B cell (primary cell): ENCODE results near the gene EED. TPM values are rescaled to one million over a fixed set of nuclear protein-coding genes. Genes with fewer than 3 reads are reported as not detected.

ENCODE experiments used
- ATAC-seq: fragments of 200-7000 bp; cut with Tn5 transposase; one replicate; pipeline ENCODE4 v1.10.0; 2021; ENCODE audit warnings: low read depth, mild to moderate bottlenecking, moderate number of reproducible peaks, moderate library complexity
- CTCF ChIA-PET: fragments of 350-600 bp; sonication (Branson Sonifier 250); formaldehyde crosslinking; loops from one replicate; lab custom pipeline; 2021; ENCODE audit warnings: antibody characterized with exemption, inconsistent platforms; lab: Charles Lee
- POLR2A ChIA-PET: fragments of 350-600 bp; sonication (Branson Sonifier 250); formaldehyde crosslinking; loops from one replicate; lab custom pipeline; 2021; ENCODE audit warnings: antibody characterized with exemption; lab: Charles Lee
- DNase-seq: peaks from one replicate; pipeline ENCODE4 v3.0.0; 2013
- H2AFZ ChIP-seq: 2 replicates; pipeline ENCODE4 v1.6.1; 2012; ENCODE audit warnings: mild to moderate bottlenecking, low read depth, low read length; ENCODE audit not compliant: insufficient read depth, poor library complexity, severe bottlenecking
- H3K27ac ChIP-seq, 2 donors: 1 replicate in 1 of 2; 2 replicates in 1 of 2; pipeline ENCODE4 v1.5.1; 2012 to 2013; ENCODE audit warnings: low read length in 2 of 2, mild to moderate bottlenecking in 2 of 2, moderate library complexity in 1 of 2
- H3K27me3 ChIP-seq, 4 experiments: fragments of 200-600 bp in 1 of 4; sonication (generic) in 1 of 4; replicated peaks in 1 of 4; 1 replicate in 2 of 4; 2 replicates in 2 of 4; pipeline versions ENCODE4 v1.6.1 to v1.7.0; 2013 to 2016; ENCODE audit warnings: low read length in 3 of 4, mild to moderate bottlenecking in 2 of 4, mixed read lengths in 1 of 4, moderate library complexity in 1 of 4; ENCODE audit not compliant: insufficient read depth in 4 of 4, control insufficient read depth in 3 of 4; ENCODE audit errors: control extremely low read depth in 1 of 4
- H3K36me3 ChIP-seq, 2 experiments: replicated peaks in 1 of 2; 1 replicate in 1 of 2; 2 replicates in 1 of 2; pipeline versions ENCODE4 v1.6.1 to v1.7.1; 2013; ENCODE audit warnings: low read length in 1 of 2; ENCODE audit not compliant: insufficient read depth in 2 of 2, control insufficient read depth in 1 of 2; ENCODE audit errors: control extremely low read depth in 1 of 2, extremely low read depth in 1 of 2
- H3K4me1 ChIP-seq, 2 donors: fragments of 200-600 bp in 1 of 2; sonication (generic) in 1 of 2; 1 replicate in 1 of 2; 2 replicates in 1 of 2; pipeline versions ENCODE4 v1.5.1 to v1.6.1; 2013 to 2017; ENCODE audit warnings: low read length in 2 of 2; ENCODE audit not compliant: control insufficient read depth in 2 of 2, insufficient read depth in 2 of 2
- H3K4me2 ChIP-seq: replicated peaks from 2 replicates; pipeline ENCODE3; 2012; ENCODE audit warnings: mild to moderate bottlenecking, low read depth, low read length; ENCODE audit not compliant: poor library complexity, severe bottlenecking
- H3K4me3 ChIP-seq, 5 experiments: fragments of 200-600 bp in 1 of 5; sonication (generic) in 1 of 5; 1 replicate in 3 of 5; 2 replicates in 2 of 5; pipeline versions ENCODE4 v1.5.1 to v1.7.0; 2011 to 2016; ENCODE audit warnings: low read length in 4 of 5, mild to moderate bottlenecking in 4 of 5, low read depth in 2 of 5, control low read depth in 1 of 5, moderate library complexity in 1 of 5; ENCODE audit not compliant: insufficient read depth in 1 of 5; ENCODE audit errors: control extremely low read depth in 1 of 5, extremely low read depth in 1 of 5
- H3K79me2 ChIP-seq: fragments of 200-600 bp; sonication (generic); one replicate; pipeline ENCODE4 v1.6.0; 2016; ENCODE audit warnings: low read length; ENCODE audit not compliant: control insufficient read depth, insufficient read depth
- H3K9ac ChIP-seq: fragments of 200-600 bp; sonication (generic); 2 replicates; pipeline ENCODE4 v1.6.1; 2017; ENCODE audit warnings: mild to moderate bottlenecking, low read length, moderate library complexity
- H3K9me3 ChIP-seq, 3 donors: one replicate each; pipeline versions ENCODE4 v1.6.1 to v1.7.1; 2013; ENCODE audit warnings: low read length in 2 of 3; ENCODE audit not compliant: control insufficient read depth in 2 of 3, insufficient read depth in 1 of 3; ENCODE audit errors: control extremely low read depth in 1 of 3
- H4K20me1 ChIP-seq: 2 replicates; pipeline ENCODE4 v1.6.0; 2012; ENCODE audit warnings: mild to moderate bottlenecking, low read length; ENCODE audit not compliant: insufficient read depth, control insufficient read depth, poor library complexity, severe bottlenecking
- H3K27ac Mint-ChIP-seq: one replicate; pipeline ENCODE4 v1.8.0; 2021; ENCODE audit warnings: mixed read lengths
- H3K27me3 Mint-ChIP-seq: one replicate; pipeline ENCODE4 v1.8.0; 2021; ENCODE audit warnings: mixed read lengths
- H3K4me1 Mint-ChIP-seq: one replicate; pipeline ENCODE4 v1.8.0; 2021; ENCODE audit warnings: mixed read lengths
- H3K4me3 Mint-ChIP-seq: one replicate; pipeline ENCODE4 v1.8.0; 2021; ENCODE audit warnings: mixed read lengths
- H3K9me3 Mint-ChIP-seq: one replicate; pipeline ENCODE4 v1.8.0; 2022; ENCODE audit warnings: mixed read lengths; ENCODE audit not compliant: insufficient read depth
- EZH2 ChIP-seq: IDR thresholded peaks from 2 replicates; pipeline ENCODE4 v1.6.1; 2012; ENCODE audit warnings: borderline replicate concordance, low read depth, mild to moderate bottlenecking, moderate library complexity, low read length; ENCODE audit not compliant: insufficient read depth, poor library complexity, severe bottlenecking
- WGBS: methylation state at CpG from one replicate; pipeline ENCODE4 v1.1.5; 2013; ENCODE audit warnings: missing lambda C conversion rate; ENCODE audit not compliant: insufficient coverage; 5-methylcytosine and 5-hydroxymethylcytosine counted together
- intact Hi-C: fragments of 100-400 bp; cut with micrococcal nuclease; formaldehyde crosslinking; loops from one replicate; pipeline ENCODE4 v1.10.0; 2022
- polyA plus RNA-seq: library from polyadenylated mRNA; depleted of rRNA; stranded (reverse); fragments of >200 nt; gene quantifications from 2 replicates; pipeline ENCODE4 v1.2.3, GENCODE V29; 2012
- total RNA-seq, 2 donors: library from RNA; stranded (reverse); fragments of 120-200 nt in 1 of 2; gene quantifications; 1 replicate in 1 of 2; 2 replicates in 1 of 2; pipeline versions ENCODE4 v1.2.3 to v1.2.4, GENCODE V29; 2013 to 2022
- TF ChIP-seq, protein P1 (sequence below): fragments of 200-600 bp; IDR thresholded peaks from one replicate; pipeline ENCODE4 v1.8.0; 2022; ENCODE audit warnings: antibody characterized with exemption, mild to moderate bottlenecking

The EED gene
- total and polyA plus RNA-seq, 2 donors (not counting 1 experiment from before 2014, with no cell fraction given), result 21.8 to 49.5 TPM

- no peak for ATAC-seq
These were observed 17.8 kb downstream of the EED start for GRCh38 chr11:86262387-86262786.

GRCh38 chr11:86264649-86265048 is 20.1 kb downstream of the EED start:
- H3K27me3 ChIP-seq, result no peaks in the 10 kb centered on the region
- H3K4me1 Mint-ChIP-seq, result no peaks in the 10 kb centered on the region
- peaks cover 0 to 1% (median 0%) of the 10 kb centered on the region in 3 donors for H3K9me3 ChIP-seq
- no peak overlapping the region for H3K4me3 Mint-ChIP-seq
- no peak overlapping the region for H3K27ac Mint-ChIP-seq
- DNase-seq (no peak), ATAC-seq (no peak)
- no peak overlapping the region for H3K4me3 ChIP-seq
- ChIA-PET POLR2A (no interaction called here), CTCF (interaction anchor here (1.9 kb wide), 1 partner anchor 9 kb away, joined by 5 read pairs; no protein-coding TSS in a partner anchor)
- peaks cover 9% of the 10 kb centered on the region for H3K79me2 ChIP-seq
- no peak overlapping the region for H3K9ac ChIP-seq
- H3K27ac ChIP-seq, result no peak overlapping the region
- H2AFZ ChIP-seq, result no peak overlapping the region
- no peak overlapping the region for H3K4me2 ChIP-seq
- no CpG with 5 or more reads among the region's 2 CpGs for WGBS
- no peaks in the 10 kb centered on the region for H3K9me3 Mint-ChIP-seq
- TF ChIP-seq, protein P1, sequence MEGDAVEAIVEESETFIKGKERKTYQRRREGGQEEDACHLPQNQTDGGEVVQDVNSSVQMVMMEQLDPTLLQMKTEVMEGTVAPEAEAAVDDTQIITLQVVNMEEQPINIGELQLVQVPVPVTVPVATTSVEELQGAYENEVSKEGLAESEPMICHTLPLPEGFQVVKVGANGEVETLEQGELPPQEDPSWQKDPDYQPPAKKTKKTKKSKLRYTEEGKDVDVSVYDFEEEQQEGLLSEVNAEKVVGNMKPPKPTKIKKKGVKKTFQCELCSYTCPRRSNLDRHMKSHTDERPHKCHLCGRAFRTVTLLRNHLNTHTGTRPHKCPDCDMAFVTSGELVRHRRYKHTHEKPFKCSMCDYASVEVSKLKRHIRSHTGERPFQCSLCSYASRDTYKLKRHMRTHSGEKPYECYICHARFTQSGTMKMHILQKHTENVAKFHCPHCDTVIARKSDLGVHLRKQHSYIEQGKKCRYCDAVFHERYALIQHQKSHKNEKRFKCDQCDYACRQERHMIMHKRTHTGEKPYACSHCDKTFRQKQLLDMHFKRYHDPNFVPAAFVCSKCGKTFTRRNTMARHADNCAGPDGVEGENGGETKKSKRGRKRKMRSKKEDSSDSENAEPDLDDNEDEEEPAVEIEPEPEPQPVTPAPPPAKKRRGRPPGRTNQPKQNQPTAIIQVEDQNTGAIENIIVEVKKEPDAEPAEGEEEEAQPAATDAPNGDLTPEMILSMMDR, result no peak
- TF ChIP-seq EZH2, result no peak
- H3K4me1 ChIP-seq, result no peaks in the 10 kb centered on the region
- peaks cover 9 to 50% of the 10 kb centered on the region in 2 experiments for H3K36me3 ChIP-seq
- no peaks in the 10 kb centered on the region for H4K20me1 ChIP-seq
- intact Hi-C loops, result no loop called here
- H3K27me3 Mint-ChIP-seq, result no peaks in the 10 kb centered on the region

More at GRCh38 chr11:86262387-86262786, 17.8 kb downstream of the EED start:
- Histone ChIP-seq H3K27ac (no peak overlapping the region), H2AFZ (no peak overlapping the region), H3K27me3 (no peaks in the 10 kb centered on the region), H3K9me3 (no peaks in the 10 kb centered on the region), H3K4me3 (no peak overlapping the region), H3K9ac (no peak overlapping the region), H3K4me2 (no peak overlapping the region), H3K79me2 (peaks cover 9% of the 10 kb centered on the region), H4K20me1 (no peaks in the 10 kb centered on the region), H3K4me1 (no peaks in the 10 kb centered on the region), H3K36me3 (peaks cover 7 to 51% of the 10 kb centered on the region in 2 experiments)
- intact Hi-C loops, result no loop called here
- Mint-ChIP-seq H3K27me3 (no peaks in the 10 kb centered on the region), H3K4me1 (no peaks in the 10 kb centered on the region), H3K9me3 (no peaks in the 10 kb centered on the region), H3K4me3 (no peak overlapping the region), H3K27ac (no peak overlapping the region)
- TF ChIP-seq, protein P1, result no peak
- no peak for TF ChIP-seq EZH2
- 100% methylated on average over 1 of the region's 6 CpGs for WGBS
- DNase-seq, result no peak
- CTCF ChIA-PET, result interaction anchor here (0.6 to 1.5 kb wide), 3 partner anchors 10 to 60 kb away, joined by 3 to 6 read pairs (median 3); no protein-coding TSS in a partner anchor
- POLR2A ChIA-PET, result no interaction called here
